Measurements from ENCODE around the gene RPS10.

Gene RPS10

DNA sequence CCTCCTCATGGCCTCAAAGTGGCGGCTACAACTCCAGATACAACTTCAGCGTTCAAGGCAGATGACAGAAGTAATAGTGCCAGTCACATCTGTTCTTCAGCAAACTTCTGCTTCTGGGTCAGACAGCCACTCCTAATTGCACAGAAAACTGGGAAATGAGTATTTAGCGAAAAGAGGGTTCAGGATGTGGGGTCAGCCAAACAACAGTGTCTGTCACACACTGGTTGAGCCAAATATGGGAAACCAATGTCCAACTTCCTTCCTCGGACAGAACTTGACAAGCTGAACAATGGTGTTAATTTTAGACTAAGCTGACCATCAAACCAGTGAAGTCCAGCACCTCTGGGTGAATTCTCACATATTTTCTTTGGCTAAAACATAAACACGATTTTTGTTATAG, 55.5 kb downstream of the RPS10 start:
- DNase-seq (ENCODE audit: low spot score): no peak

GRCh38 chr6:34369385-34369784, 56.5 kb downstream of the RPS10 start:
- no peak for DNase-seq (ENCODE audit: low spot score)

All from SW480 (cell line).